Tibial artery (tissue), 4 donors: ENCODE data around the gene AIG1.

Source experiments
- DNase-seq, 2 donors: peaks; one replicate each; pipeline ENCODE4 v3.0.0-alpha.2; 2019
- H3K27ac ChIP-seq, 2 donors: fragments of 200-600 bp; sonication (generic) in 1 of 2; 1 replicate in 1 of 2; 2 replicates in 1 of 2; pipeline ENCODE4 v1.5.1; 2018 to 2019; ENCODE audit warnings: mild to moderate bottlenecking in 1 of 2
- H3K27me3 ChIP-seq, 2 donors: fragments of 200-600 bp; sonication (generic) in 1 of 2; one replicate each; pipeline versions ENCODE4 v1.5.1 to v1.6.0; 2016 to 2019
- H3K36me3 ChIP-seq, 3 donors: fragments of 200-600 bp; sonication (generic) in 2 of 3; one replicate each; pipeline ENCODE4 v1.5.1; 2016 to 2019; ENCODE audit warnings: mild to moderate bottlenecking in 2 of 3
- H3K4me1 ChIP-seq, 4 donors: fragments of 200-600 bp; sonication (generic) in 2 of 4; 1 replicate in 3 of 4; 2 replicates in 1 of 4; pipeline ENCODE4 v1.5.1; 2016 to 2019
- H3K4me3 ChIP-seq, 2 donors: fragments of 200-600 bp; sonication (generic) in 1 of 2; 1 replicate in 1 of 2; 2 replicates in 1 of 2; pipeline ENCODE4 v1.5.1; 2018 to 2019; ENCODE audit warnings: mild to moderate bottlenecking in 2 of 2
- H3K9me3 ChIP-seq, 3 donors: fragments of 200-600 bp; sonication (generic) in 1 of 3; one replicate each; pipeline ENCODE4 v1.5.1; 2016 to 2019
- intact Hi-C: fragments of 100-400 bp; cut with DNase I; formaldehyde crosslinking; loops from one replicate; pipeline ENCODE4 v1.15.0; 2023; ENCODE audit warnings: low total_unique reads
- TF ChIP-seq, protein P1 (sequence below), 2 experiments: fragments of 200-600 bp in 1 of 2; fragments of 450-650 bp in 1 of 2; IDR thresholded peaks; one replicate each; pipeline ENCODE4 v1.5.1; 2017 to 2019; ENCODE audit warnings: antibody characterized with exemption in 2 of 2, mild to moderate bottlenecking in 1 of 2, moderate library complexity in 1 of 2

The AIG1 gene

DNA sequence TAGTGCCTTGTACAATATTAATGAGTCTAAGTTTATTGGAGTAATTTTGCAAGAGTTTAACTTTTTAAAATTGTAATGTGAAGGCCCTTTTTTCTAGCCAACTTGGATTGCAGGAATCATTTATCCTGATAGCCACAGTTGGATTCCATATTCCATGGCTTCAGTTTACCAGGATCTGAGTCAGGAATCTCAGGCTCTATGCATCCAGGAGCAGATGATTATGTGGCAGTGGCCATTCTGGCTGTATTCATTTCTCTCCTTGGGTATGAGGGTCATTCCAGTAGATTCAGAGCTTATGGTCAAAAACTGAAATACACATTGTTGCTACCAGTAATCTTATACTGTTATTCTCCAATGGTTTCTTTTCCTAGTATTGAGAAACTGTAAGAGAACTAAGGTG lies 2.9 kb downstream of the AIG1 start:
- DNase-seq = no peak
- TF ChIP-seq, protein P1, sequence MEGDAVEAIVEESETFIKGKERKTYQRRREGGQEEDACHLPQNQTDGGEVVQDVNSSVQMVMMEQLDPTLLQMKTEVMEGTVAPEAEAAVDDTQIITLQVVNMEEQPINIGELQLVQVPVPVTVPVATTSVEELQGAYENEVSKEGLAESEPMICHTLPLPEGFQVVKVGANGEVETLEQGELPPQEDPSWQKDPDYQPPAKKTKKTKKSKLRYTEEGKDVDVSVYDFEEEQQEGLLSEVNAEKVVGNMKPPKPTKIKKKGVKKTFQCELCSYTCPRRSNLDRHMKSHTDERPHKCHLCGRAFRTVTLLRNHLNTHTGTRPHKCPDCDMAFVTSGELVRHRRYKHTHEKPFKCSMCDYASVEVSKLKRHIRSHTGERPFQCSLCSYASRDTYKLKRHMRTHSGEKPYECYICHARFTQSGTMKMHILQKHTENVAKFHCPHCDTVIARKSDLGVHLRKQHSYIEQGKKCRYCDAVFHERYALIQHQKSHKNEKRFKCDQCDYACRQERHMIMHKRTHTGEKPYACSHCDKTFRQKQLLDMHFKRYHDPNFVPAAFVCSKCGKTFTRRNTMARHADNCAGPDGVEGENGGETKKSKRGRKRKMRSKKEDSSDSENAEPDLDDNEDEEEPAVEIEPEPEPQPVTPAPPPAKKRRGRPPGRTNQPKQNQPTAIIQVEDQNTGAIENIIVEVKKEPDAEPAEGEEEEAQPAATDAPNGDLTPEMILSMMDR (IDR thresholded peaks at IDR 0.05) = no peak
- Histone ChIP-seq H3K27me3 (no peaks in the 10 kb centered on the region), H3K27ac (peak overlapping the region in 1 of 2 donors; percentile 13), H3K9me3 (no peaks in the 10 kb centered on the region), H3K36me3 (no peaks in the 10 kb centered on the region), H3K4me3 (no peak overlapping the region), H3K4me1 (peaks cover 0 to 27% (median 15%) of the 10 kb centered on the region in 4 donors)
- intact Hi-C loops = loop anchor here (10.0 kb wide), 1 partner anchor 781 kb away; the partner anchor contains the start of gene LTV1

DNA sequence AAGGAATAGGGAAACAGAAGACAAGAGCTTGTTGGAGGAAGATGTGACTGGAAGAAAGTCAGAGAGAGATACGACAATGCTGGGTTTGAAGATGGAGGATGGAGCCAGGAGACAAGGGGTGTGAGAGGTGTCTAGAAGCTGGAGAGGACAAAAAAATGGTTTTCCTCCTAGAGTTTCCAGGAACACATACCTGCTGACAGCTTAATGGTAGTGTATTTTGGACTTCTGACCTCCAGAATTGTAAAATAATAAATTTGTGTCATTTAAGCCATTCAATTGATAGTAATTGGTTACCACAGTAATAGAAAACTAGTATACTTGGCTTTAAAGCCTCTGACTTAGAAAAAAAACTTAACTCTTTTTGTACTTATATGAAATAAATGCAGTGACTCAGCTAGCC lies 3.6 kb downstream of the AIG1 start:
- peaks cover 0 to 27% (median 15%) of the 10 kb centered on the region in 4 donors for H3K4me1 ChIP-seq
- no peak overlapping the region for H3K4me3 ChIP-seq
- H3K27ac ChIP-seq = no peak overlapping the region
- H3K36me3 ChIP-seq = no peaks in the 10 kb centered on the region
- no peaks in the 10 kb centered on the region for H3K9me3 ChIP-seq
- DNase-seq = no peak
- TF ChIP-seq, protein P1 (IDR thresholded peaks at IDR 0.05) = no peak
- H3K27me3 ChIP-seq = no peaks in the 10 kb centered on the region
- intact Hi-C loops = loop anchor here (10.0 kb wide), 1 partner anchor 781 kb away; the partner anchor contains the start of gene LTV1

DNA sequence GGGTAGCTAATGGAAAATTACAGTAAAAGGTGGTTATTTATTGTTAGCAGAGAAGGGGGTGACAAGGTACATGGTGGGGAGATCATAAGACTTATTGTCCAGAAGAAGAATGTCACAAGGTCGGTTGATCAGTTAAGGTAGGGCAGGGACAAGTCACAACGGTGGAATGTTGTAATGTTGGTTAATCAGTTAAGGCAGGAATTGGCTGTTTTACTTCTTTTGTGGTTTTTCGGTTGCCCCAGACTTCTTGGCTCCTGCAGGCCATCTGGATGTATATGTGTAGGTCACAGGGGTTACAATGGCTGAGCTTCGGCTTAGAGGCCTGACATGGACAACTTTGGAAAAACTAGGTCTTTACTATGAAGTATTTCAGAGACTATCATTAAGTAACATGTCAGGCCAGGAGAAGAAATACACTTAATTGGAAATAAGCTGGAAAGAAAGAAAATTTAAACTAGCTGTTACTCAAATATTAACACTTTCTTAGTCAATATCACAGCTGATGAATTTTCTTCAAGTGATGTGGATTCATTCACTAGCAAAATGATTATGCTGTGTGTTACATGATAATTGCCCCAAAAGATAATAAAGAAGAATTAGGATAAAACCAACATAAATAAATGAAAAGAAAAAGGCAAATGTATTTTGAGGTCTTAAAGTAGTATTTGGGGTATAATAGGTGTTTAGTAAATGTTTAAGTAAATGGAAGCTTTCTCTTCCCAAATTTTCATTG lies 4.4 kb downstream of the AIG1 start:
- intact Hi-C loops = loop anchor here (10.0 kb wide), 1 partner anchor 780 kb away; the partner anchor contains the start of gene LTV1
- TF ChIP-seq, protein P1 (IDR thresholded peaks at IDR 0.05) = no peak
- no peak overlapping the region for H3K27ac ChIP-seq

DNA sequence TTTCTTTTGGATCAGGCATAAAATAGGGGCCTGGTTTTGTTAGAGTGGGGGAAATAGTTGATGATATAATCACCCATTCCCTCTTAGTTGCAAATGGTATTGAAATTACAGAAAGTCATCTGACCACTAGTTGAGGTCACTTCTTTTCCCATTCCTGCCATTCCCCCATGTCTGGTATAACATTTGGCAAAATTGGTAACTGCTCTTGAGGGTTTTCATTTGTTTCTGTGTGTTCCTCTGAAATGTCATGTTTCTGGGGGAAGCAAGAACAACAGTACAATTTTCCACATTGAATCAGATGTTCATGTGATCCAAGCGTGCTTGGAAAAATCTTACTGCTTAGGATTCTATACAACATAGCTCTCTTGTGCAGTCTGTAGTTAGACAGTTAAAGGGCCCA lies 7.3 kb downstream of the AIG1 start:
- intact Hi-C loops = loop anchor here (10.0 kb wide), 1 partner anchor 777 kb away; the partner anchor contains the start of gene LTV1
- DNase-seq = no peak
- peaks cover 0 to 8% (median 4%) of the 10 kb centered on the region in 4 donors for H3K4me1 ChIP-seq
- no peaks in the 10 kb centered on the region for H3K9me3 ChIP-seq
- TF ChIP-seq, protein P1 (IDR thresholded peaks at IDR 0.05) = no peak
- H3K4me3 ChIP-seq = no peak overlapping the region
- no peaks in the 10 kb centered on the region for H3K27me3 ChIP-seq
- H3K27ac ChIP-seq = peak overlapping the region; percentile 32 to 33
- no peaks in the 10 kb centered on the region for H3K36me3 ChIP-seq

More for the DNA sequence above, 4.4 kb downstream of the AIG1 start:
- peaks cover 0 to 22% (median 12%) of the 10 kb centered on the region in 4 donors for H3K4me1 ChIP-seq
- H3K9me3 ChIP-seq = no peaks in the 10 kb centered on the region
- no peak overlapping the region for H3K4me3 ChIP-seq
- no peaks in the 10 kb centered on the region for H3K27me3 ChIP-seq
- no peaks in the 10 kb centered on the region for H3K36me3 ChIP-seq
- DNase-seq = no peak

DNA sequence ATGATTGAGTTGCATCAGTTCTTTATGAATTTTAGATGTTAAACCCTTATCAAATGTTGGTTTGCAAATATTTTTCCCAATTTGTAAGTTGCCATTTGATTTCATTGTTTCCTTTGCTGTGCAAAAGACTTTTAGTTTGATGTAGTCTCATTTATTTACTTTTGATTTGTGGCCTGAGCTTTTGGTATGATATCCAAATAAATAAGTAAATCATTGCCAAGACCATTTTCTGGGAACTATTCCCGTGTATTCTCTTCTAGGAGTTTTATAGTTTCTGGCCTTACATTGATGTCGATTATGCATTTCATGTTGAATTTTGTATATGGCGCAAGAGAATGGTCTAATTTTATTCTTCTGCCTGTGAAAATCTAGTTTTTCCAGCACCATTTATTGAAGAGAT lies 13.4 kb downstream of the AIG1 start:
- no peak overlapping the region for H3K4me3 ChIP-seq
- intact Hi-C loops = no loop called here
- H3K27ac ChIP-seq = no peak overlapping the region
- TF ChIP-seq, protein P1 (IDR thresholded peaks at IDR 0.05) = no peak
- H3K27me3 ChIP-seq = no peaks in the 10 kb centered on the region
- no peak for DNase-seq
- peaks cover 0 to 9% (median 0%) of the 10 kb centered on the region in 3 donors for H3K9me3 ChIP-seq
- peaks cover 0 to 6% (median 0%) of the 10 kb centered on the region in 4 donors for H3K4me1 ChIP-seq
- H3K36me3 ChIP-seq = no peaks in the 10 kb centered on the region
